ENCODE measurements around the gene CFAP92.

- TF ChIP-seq CTCF (IDR thresholded peaks at IDR 0.05; ENCODE audit: low read length) (no peak), EZH2 (IDR thresholded peaks at IDR 0.05; ENCODE audit: borderline replicate concordance, low read length) (no peak)
These were observed 26.8 kb upstream of the CFAP92 start for GRCh38 chr3:129020691-129021090.

Measured in OCI-LY1 (cell line).